ENCODE measurements around the gene POLR2C. TPM values are rescaled to one million over a fixed set of nuclear protein-coding genes. Genes with fewer than 3 reads are reported as not detected.

Gene POLR2C
- total and polyA plus RNA-seq, 2 of the 13 experiments (the other 11 are each of a cell fraction or from before 2014, with no cell fraction given): 104 to 216 TPM

GRCh38 chr16:57482845-57483545 lies 20.5 kb downstream of the POLR2C start (continued):
- TF ChIP-seq ZNF503 (CRISPR knock-in tag; IDR thresholded peaks at IDR 0.05) (peak; percentile 55; the same call in 1 of the 2 replicates), KLF13 (CRISPR knock-in tag; IDR thresholded peaks at IDR 0.05) (no peak), ZNF101 (CRISPR knock-in tag; IDR thresholded peaks at IDR 0.05; ENCODE audit: borderline replicate concordance, low read depth) (peak; percentile 7; the same call in 1 of the 2 replicates), GZF1 (CRISPR knock-in tag; IDR thresholded peaks at IDR 0.05) (peak; percentile 97), MYC (CRISPR knock-in tag; IDR thresholded peaks at IDR 0.05; ENCODE audit: borderline replicate concordance) (peak; percentile 44; the same call in 1 of the 2 replicates), ZNF576 (CRISPR knock-in tag; IDR thresholded peaks at IDR 0.05) (no peak), KDM3A (CRISPR knock-in tag; IDR thresholded peaks at IDR 0.05; ENCODE audit: low read depth) (peak; percentile 76; the same call in 1 of the 2 replicates), JUN (CRISPR knock-in tag; IDR thresholded peaks at IDR 0.05) (peak; percentile 92), ZNF296 (CRISPR knock-in tag; conservative IDR thresholded peaks at IDR 0.05) (0 out of 2 replicates have a peak, but pooled peaks have one; percentile 16), ZNF883 (CRISPR knock-in tag; IDR thresholded peaks at IDR 0.05; ENCODE audit: not compliant biosample characterization) (peak; percentile 63), FOSL1 (CRISPR knock-in tag; IDR thresholded peaks at IDR 0.05; ENCODE audit: borderline replicate concordance) (peak; percentile 77), ZNF121 (CRISPR knock-in tag; IDR thresholded peaks at IDR 0.05) (peak; percentile 73; the same call in 1 of the 2 replicates), LCORL (IDR thresholded peaks at IDR 0.05) (peak; percentile 70), LCORL (CRISPR knock-in tag; IDR thresholded peaks at IDR 0.05) (peak; percentile 100), ZGPAT (CRISPR knock-in tag; IDR thresholded peaks at IDR 0.05) (peak; percentile 66), ZNF124 (CRISPR knock-in tag; IDR thresholded peaks at IDR 0.05) (no peak), ZNF18 (CRISPR knock-in tag; IDR thresholded peaks at IDR 0.05; ENCODE audit: insufficient replicate concordance) (peak; percentile 23), ZNF792 (CRISPR knock-in tag; IDR thresholded peaks at IDR 0.05) (peak; percentile 36; the same call in 1 of the 2 replicates), HNF4A (CRISPR knock-in tag; IDR thresholded peaks at IDR 0.05) (peak; percentile 92), KLF6 (CRISPR knock-in tag; IDR thresholded peaks at IDR 0.05) (no peak), GATA4 (IDR thresholded peaks at IDR 0.05; ENCODE audit: borderline replicate concordance, low read depth) (peak; percentile 34; the same call in 1 of the 2 replicates), ZNF850 (CRISPR knock-in tag; conservative IDR thresholded peaks at IDR 0.05) (no peak), MBD4 (IDR thresholded peaks at IDR 0.05; ENCODE audit: borderline replicate concordance, low read length) (no peak), ZBTB7B (CRISPR knock-in tag; IDR thresholded peaks at IDR 0.05) (peak; percentile 98), ZSCAN5A (CRISPR knock-in tag; IDR thresholded peaks at IDR 0.05; ENCODE audit: borderline replicate concordance) (peak; percentile 62; the same call in 1 of the 2 replicates)
